GM18502 (cell line): ENCODE measurements around the gene PUS1.

Experiments used
- ATAC-seq: cut with Tn5 transposase; IDR thresholded peaks from one replicate; pipeline ENCODE4 v1.9.1; 2021; ENCODE audit warnings: mild to moderate bottlenecking; ENCODE audit not compliant: unreplicated experiment, poor library complexity

PUS1 gene

GRCh38 chr12:131902332-131903241 is 26.5 kb upstream of the PUS1 start:
- no peak for ATAC-seq

GRCh38 chr12:131903270-131904255 is 25.5 kb upstream of the PUS1 start:
- ATAC-seq, result no peak

GRCh38 chr12:131904346-131904745 is 24.7 kb upstream of the PUS1 start:
- ATAC-seq, result no peak

- no peak for ATAC-seq
These were observed 23.9 kb upstream of the PUS1 start for GRCh38 chr12:131905081-131905629.

- ATAC-seq, result no peak
These were observed 23.4 kb upstream of the PUS1 start for GRCh38 chr12:131905630-131906091.

- ATAC-seq, result no peak
These were observed 21.5 kb upstream of the PUS1 start for GRCh38 chr12:131907379-131908091.

GRCh38 chr12:131908092-131909080 is 20.7 kb upstream of the PUS1 start:
- ATAC-seq, result no peak

GRCh38 chr12:131909081-131909751 is 19.9 kb upstream of the PUS1 start:
- ATAC-seq, result no peak

- no peak for ATAC-seq
These were observed 19.3 kb upstream of the PUS1 start for GRCh38 chr12:131909752-131910219.

GRCh38 chr12:131910302-131911027 is 18.6 kb upstream of the PUS1 start:
- no peak for ATAC-seq

- no peak for ATAC-seq
These were observed 17.9 kb upstream of the PUS1 start for GRCh38 chr12:131911028-131911650.

- ATAC-seq, result no peak
These were observed 17.1 kb upstream of the PUS1 start for GRCh38 chr12:131911851-131912477.

GRCh38 chr12:131912518-131913274 is 16.4 kb upstream of the PUS1 start:
- no peak for ATAC-seq

GRCh38 chr12:131913666-131914065 is 15.4 kb upstream of the PUS1 start:
- ATAC-seq, result no peak

GRCh38 chr12:131914179-131914702 is 14.8 kb upstream of the PUS1 start:
- no peak for ATAC-seq
